Endodermal cell (in vitro differentiated cells): ENCODE data around the gene CISD1. TPM values are rescaled to one million over a fixed set of nuclear protein-coding genes. Genes with fewer than 3 reads are reported as not detected.
"Not testable (repeated sequence)": the region's sequence is repeated elsewhere in the genome, so short reads cannot be mapped to it uniquely, and the experiment has no call there.

Experiments
- DNase-seq: peaks from one replicate; pipeline ENCODE4 v3.0.0-alpha.2; 2017
- H3K27ac ChIP-seq: 2 replicates; pipeline ENCODE4 v1.5.1; 2013; ENCODE audit warnings: mild to moderate bottlenecking, low read depth, low read length, moderate library complexity
- H3K27me3 ChIP-seq: 2 replicates; pipeline ENCODE4 v1.6.1; 2013; ENCODE audit warnings: mild to moderate bottlenecking, low read length, moderate library complexity; ENCODE audit not compliant: insufficient read depth, control insufficient read depth, poor library complexity, severe bottlenecking
- H3K36me3 ChIP-seq: 2 replicates; pipeline ENCODE4 v1.7.0; 2013; ENCODE audit warnings: mild to moderate bottlenecking, low read length, moderate library complexity; ENCODE audit not compliant: control insufficient read depth, insufficient read depth
- H3K4me1 ChIP-seq: one replicate; pipeline ENCODE4 v1.7.0; 2013; ENCODE audit warnings: low read length; ENCODE audit not compliant: control insufficient read depth, insufficient read depth
- H3K4me3 ChIP-seq: 2 replicates; pipeline ENCODE4 v1.5.1; 2013; ENCODE audit warnings: mild to moderate bottlenecking, low read length, moderate library complexity
- H3K9ac ChIP-seq: 2 replicates; pipeline ENCODE4 v1.6.1; 2013; ENCODE audit warnings: mild to moderate bottlenecking, low read length, moderate library complexity; ENCODE audit not compliant: poor library complexity, severe bottlenecking; ENCODE audit errors: extremely low read depth
- H3K9me3 ChIP-seq: 2 replicates; pipeline ENCODE4 v1.6.1; 2013; ENCODE audit warnings: mild to moderate bottlenecking, low read length, moderate library complexity; ENCODE audit not compliant: control insufficient read depth
- H3K27ac Mint-ChIP-seq: 2 replicates; pipeline ENCODE4 v1.8.0; 2020; ENCODE audit warnings: mixed read lengths
- H3K27me3 Mint-ChIP-seq: 2 replicates; pipeline ENCODE4 v1.8.0; 2021; ENCODE audit warnings: mild to moderate bottlenecking, mixed read lengths; ENCODE audit not compliant: insufficient read depth
- H3K36me3 Mint-ChIP-seq: 2 replicates; pipeline ENCODE4 v1.8.0; 2020; ENCODE audit warnings: low read depth, mixed read lengths
- H3K4me1 Mint-ChIP-seq: 2 replicates; pipeline ENCODE4 v1.8.0; 2020; ENCODE audit warnings: mixed read lengths
- H3K4me3 Mint-ChIP-seq: 2 replicates; pipeline ENCODE4 v1.8.0; 2020; ENCODE audit warnings: mild to moderate bottlenecking, moderate library complexity, mixed read lengths
- H3K9me3 Mint-ChIP-seq: 2 replicates; pipeline ENCODE4 v1.8.0; 2020; ENCODE audit warnings: mild to moderate bottlenecking, mixed read lengths
- WGBS, 2 experiments: methylation state at CpG; one replicate each; pipeline versions ENCODE4 v1.1.5 to v1.1.7; 2013; ENCODE audit warnings: missing lambda C conversion rate in 2 of 2, mixed read lengths in 1 of 2; ENCODE audit not compliant: insufficient coverage in 1 of 2, insufficient read length in 1 of 2; 5-methylcytosine and 5-hydroxymethylcytosine counted together
- total RNA-seq, 2 donors: library from RNA; stranded (reverse); fragmentation: NEBNext Ultra II Directional in 1 of 2; extraction: Animal tissue kit (Norgen Biotek cat#: 25700) in 1 of 2; gene quantifications; 2 replicates in 1 of 2; 3 replicates in 1 of 2; pipeline ENCODE4 v1.2.1, GENCODE V29; 2021
- TF ChIP-seq, protein P1 (sequence below): fragments of 200-600 bp; sonication (generic); conservative IDR thresholded peaks from 2 replicates; pipeline ENCODE4 v1.5.0; 2021; ENCODE audit warnings: antibody characterized with exemption, mild to moderate bottlenecking

Gene CISD1
- total RNA-seq, 2 donors from 2014 or later = 33.9 to 39.0 TPM

- Histone ChIP-seq H3K27ac (no peak overlapping the region), H3K36me3 (peaks cover 24% of the 10 kb centered on the region), H3K9me3 (no peaks in the 10 kb centered on the region), H3K9ac (no peak overlapping the region), H3K27me3 (no peaks in the 10 kb centered on the region), H3K4me1 (no peaks in the 10 kb centered on the region), H3K4me3 (no peak overlapping the region)
- Mint-ChIP-seq H3K36me3 (peaks cover 31% of the 10 kb centered on the region), H3K27ac (no peak overlapping the region), H3K4me3 (no peak overlapping the region), H3K9me3 (peaks cover 11% of the 10 kb centered on the region), H3K27me3 (no peaks in the 10 kb centered on the region), H3K4me1 (peaks cover 5% of the 10 kb centered on the region)
- 97 to 100% methylated on average over 1 to 2 of the region's 2 CpGs for WGBS, 2 experiments
- DNase-seq = no peak
- TF ChIP-seq, protein P1, sequence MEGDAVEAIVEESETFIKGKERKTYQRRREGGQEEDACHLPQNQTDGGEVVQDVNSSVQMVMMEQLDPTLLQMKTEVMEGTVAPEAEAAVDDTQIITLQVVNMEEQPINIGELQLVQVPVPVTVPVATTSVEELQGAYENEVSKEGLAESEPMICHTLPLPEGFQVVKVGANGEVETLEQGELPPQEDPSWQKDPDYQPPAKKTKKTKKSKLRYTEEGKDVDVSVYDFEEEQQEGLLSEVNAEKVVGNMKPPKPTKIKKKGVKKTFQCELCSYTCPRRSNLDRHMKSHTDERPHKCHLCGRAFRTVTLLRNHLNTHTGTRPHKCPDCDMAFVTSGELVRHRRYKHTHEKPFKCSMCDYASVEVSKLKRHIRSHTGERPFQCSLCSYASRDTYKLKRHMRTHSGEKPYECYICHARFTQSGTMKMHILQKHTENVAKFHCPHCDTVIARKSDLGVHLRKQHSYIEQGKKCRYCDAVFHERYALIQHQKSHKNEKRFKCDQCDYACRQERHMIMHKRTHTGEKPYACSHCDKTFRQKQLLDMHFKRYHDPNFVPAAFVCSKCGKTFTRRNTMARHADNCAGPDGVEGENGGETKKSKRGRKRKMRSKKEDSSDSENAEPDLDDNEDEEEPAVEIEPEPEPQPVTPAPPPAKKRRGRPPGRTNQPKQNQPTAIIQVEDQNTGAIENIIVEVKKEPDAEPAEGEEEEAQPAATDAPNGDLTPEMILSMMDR = no peak
Observed at GRCh38 chr10:58225654-58226053, 43.3 kb upstream of the CISD1 start.

DNA sequence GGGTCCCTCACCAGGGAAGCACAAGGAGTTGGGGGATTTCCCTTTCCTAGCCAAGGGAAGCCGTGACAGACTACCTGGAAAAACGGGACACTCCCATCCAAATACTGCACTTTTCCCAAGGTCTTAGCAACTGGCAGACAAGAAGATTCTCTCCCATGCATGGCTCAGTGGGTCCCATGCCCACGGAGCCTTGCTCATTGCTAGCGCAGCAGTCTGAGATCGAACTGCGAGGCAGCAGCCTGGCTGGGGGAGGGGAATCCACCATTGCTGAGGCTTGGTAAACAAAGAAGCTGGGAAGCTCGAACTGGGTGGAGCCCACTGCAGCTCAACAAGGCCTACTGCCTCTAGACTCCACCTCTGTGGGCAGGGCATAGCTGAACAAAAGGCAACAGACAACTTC is 39.1 kb upstream of the CISD1 start:
- H3K9ac ChIP-seq, H3K27ac ChIP-seq, H3K4me1 Mint-ChIP-seq, H3K4me3 ChIP-seq, H3K27me3 Mint-ChIP-seq, H3K9me3 ChIP-seq, H3K4me1 ChIP-seq, H3K27ac Mint-ChIP-seq, H3K27me3 ChIP-seq, H3K4me3 Mint-ChIP-seq: not testable (repeated sequence)
- peaks cover 23% of the 10 kb centered on the region for H3K36me3 ChIP-seq
- Mint-ChIP-seq H3K9me3 (peaks cover 44% of the 10 kb centered on the region), H3K36me3 (peaks cover 57% of the 10 kb centered on the region)
- DNase-seq = peak; percentile 55
- 87 to 93% methylated on average over 2 to 7 of the region's 7 CpGs for WGBS, 2 experiments

- TF ChIP-seq, protein P1 = no peak
- no peaks in the 10 kb centered on the region for H3K27me3 Mint-ChIP-seq
- no peak overlapping the region for H3K27ac ChIP-seq
- H3K9ac ChIP-seq = no peak overlapping the region
- H3K4me1 Mint-ChIP-seq = peaks cover 33% of the 10 kb centered on the region
- peaks cover 19% of the 10 kb centered on the region for H3K36me3 ChIP-seq
- no peaks in the 10 kb centered on the region for H3K27me3 ChIP-seq
- H3K27ac Mint-ChIP-seq = no peak overlapping the region
- H3K4me3 Mint-ChIP-seq = no peak overlapping the region
- peaks cover 6% of the 10 kb centered on the region for H3K4me1 ChIP-seq
- WGBS, 2 experiments = 94 to 100% methylated on average over 2 to 3 of the region's 3 CpGs
- H3K4me3 ChIP-seq = no peak overlapping the region
- H3K36me3 Mint-ChIP-seq = peaks cover 53% of the 10 kb centered on the region
- peaks cover 33% of the 10 kb centered on the region for H3K9me3 Mint-ChIP-seq
- DNase-seq = no peak
- peaks cover 36% of the 10 kb centered on the region for H3K9me3 ChIP-seq
Observed at GRCh38 chr10:58237014-58237834, 31.7 kb upstream of the CISD1 start.
